MM.1S (cell line): ENCODE results near the gene TFF2.

Experiments
- EZH2 ChIP-seq: fragments of 300-600 bp; sonication (generic); optimal IDR thresholded peaks from 2 replicates; pipeline ENCODE3; 2017; ENCODE audit warnings: low read depth, mild to moderate bottlenecking, antibody characterized with exemption, low read length, mixed read lengths
- EZH2phosphoT487 ChIP-seq: fragments of 300-600 bp; sonication (generic); IDR thresholded peaks from 2 replicates; pipeline ENCODE4 v1.6.1; 2018; ENCODE audit warnings: antibody characterized with exemption, low read length
- TF ChIP-seq, protein P1 (sequence below): fragments of 300-600 bp; sonication (generic); IDR thresholded peaks from 2 replicates; pipeline ENCODE4 v1.5.1; 2016; ENCODE audit warnings: antibody characterized with exemption, low read length, mixed read lengths

GRCh38 chr21:42387164-42387563 is 36.4 kb upstream of the TFF2 start:
- TF ChIP-seq, protein P1, sequence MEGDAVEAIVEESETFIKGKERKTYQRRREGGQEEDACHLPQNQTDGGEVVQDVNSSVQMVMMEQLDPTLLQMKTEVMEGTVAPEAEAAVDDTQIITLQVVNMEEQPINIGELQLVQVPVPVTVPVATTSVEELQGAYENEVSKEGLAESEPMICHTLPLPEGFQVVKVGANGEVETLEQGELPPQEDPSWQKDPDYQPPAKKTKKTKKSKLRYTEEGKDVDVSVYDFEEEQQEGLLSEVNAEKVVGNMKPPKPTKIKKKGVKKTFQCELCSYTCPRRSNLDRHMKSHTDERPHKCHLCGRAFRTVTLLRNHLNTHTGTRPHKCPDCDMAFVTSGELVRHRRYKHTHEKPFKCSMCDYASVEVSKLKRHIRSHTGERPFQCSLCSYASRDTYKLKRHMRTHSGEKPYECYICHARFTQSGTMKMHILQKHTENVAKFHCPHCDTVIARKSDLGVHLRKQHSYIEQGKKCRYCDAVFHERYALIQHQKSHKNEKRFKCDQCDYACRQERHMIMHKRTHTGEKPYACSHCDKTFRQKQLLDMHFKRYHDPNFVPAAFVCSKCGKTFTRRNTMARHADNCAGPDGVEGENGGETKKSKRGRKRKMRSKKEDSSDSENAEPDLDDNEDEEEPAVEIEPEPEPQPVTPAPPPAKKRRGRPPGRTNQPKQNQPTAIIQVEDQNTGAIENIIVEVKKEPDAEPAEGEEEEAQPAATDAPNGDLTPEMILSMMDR: no peak
- TF ChIP-seq EZH2 (no peak), EZH2phosphoT487 (no peak)
